HG03025 (cell line): ENCODE results near the gene PRR29.
"Not testable (repeated sequence)": the region's sequence is repeated elsewhere in the genome, so short reads cannot be mapped to it uniquely, and the experiment has no call there.

ENCODE experiments used
- ATAC-seq: cut with Tn5 transposase; IDR thresholded peaks from one replicate; pipeline ENCODE4 v1.9.1; 2021; ENCODE audit warnings: mild to moderate bottlenecking, moderate library complexity; ENCODE audit not compliant: unreplicated experiment, low FRiP score

PRR29 gene

DNA sequence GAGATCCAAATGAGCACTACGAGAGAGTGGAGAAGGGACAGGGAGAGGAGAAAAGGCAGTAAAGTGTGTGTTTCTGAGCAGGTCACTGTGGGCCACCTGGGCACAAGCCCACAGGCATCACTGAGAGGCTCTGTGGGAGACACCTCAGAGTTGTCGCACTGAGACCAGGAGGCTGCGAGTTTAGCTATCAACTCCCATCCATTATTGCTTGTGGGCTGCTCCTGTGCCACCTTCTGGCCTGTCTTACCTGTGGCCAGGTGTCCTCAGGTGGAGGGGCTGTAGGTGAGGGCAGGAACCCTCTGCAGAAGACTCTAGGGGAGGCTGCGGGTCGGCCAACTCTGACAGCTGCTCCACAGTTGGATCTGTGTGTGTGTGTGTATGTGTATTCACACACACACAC is 2.5 kb upstream of the PRR29 start:
- no peak for ATAC-seq

DNA sequence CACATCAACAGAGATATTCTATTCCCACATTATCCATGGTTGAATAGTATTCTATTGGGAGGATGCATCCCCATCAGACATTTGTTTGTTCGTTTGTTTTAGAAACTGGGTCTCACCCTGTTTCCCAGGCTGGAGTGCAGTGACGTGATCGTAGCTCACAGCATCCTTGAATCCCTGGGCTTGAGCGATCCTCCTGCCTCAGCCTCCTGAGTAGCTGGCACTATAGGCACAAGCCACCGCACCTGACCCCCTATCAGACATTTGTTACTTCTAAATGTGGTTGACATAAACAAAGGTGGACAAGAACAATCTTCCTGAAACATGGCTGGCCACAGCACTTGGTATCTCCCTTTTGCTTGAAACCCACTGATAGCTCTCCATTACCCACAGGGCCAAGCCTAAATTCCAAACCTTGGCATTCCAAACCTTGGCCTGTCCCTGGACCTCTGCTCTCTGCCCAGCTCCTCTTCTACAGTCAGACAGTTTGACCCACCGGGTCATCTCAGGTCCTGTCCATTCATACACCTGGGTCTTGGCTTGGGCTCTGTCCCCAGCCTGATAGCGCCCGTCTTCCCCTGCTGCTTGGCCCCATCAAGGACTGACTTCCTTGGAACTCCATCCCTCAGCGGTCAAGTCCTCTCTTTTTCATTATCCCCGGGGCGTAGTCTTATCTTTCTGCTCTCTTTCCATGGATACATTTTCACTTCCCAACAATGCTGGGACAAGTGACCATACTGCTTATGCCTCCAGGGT is 1.5 kb upstream of the PRR29 start:
- ATAC-seq = no peak

DNA sequence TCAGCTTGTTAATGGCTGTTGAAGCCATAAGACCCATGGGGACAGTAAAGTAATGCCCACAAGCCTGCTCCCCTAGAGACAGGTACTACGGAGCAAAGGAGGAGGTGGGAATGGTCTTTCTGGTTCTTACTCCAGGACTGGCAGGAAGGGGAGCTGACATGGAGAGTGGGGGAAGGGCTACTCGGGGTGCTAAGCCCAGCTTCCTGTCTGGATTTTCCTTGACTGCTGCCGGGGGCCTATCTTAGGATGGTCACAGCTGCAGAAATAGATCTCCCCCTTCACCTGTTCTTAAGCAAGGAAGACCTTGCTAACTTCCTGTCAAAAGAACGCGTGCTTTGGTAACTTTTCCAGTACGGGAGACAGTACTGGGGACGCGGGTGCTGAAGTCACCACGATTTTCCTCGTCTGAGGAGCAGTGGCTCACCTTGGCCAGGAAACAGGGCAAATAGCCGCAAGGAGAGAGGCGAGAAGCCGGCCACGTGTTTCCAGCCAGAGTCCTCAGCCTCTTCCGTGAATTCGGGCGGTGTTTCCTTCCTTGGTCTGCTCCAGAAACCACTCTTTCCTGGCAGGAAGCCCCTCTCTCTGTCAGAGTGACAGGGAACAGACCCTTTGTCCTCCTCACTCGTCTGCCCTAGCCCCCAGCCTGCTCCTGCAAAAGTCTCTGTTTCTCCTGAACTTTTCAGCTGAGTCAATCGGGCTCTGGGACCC is 656 bp upstream of the PRR29 start:
- no peak for ATAC-seq

DNA sequence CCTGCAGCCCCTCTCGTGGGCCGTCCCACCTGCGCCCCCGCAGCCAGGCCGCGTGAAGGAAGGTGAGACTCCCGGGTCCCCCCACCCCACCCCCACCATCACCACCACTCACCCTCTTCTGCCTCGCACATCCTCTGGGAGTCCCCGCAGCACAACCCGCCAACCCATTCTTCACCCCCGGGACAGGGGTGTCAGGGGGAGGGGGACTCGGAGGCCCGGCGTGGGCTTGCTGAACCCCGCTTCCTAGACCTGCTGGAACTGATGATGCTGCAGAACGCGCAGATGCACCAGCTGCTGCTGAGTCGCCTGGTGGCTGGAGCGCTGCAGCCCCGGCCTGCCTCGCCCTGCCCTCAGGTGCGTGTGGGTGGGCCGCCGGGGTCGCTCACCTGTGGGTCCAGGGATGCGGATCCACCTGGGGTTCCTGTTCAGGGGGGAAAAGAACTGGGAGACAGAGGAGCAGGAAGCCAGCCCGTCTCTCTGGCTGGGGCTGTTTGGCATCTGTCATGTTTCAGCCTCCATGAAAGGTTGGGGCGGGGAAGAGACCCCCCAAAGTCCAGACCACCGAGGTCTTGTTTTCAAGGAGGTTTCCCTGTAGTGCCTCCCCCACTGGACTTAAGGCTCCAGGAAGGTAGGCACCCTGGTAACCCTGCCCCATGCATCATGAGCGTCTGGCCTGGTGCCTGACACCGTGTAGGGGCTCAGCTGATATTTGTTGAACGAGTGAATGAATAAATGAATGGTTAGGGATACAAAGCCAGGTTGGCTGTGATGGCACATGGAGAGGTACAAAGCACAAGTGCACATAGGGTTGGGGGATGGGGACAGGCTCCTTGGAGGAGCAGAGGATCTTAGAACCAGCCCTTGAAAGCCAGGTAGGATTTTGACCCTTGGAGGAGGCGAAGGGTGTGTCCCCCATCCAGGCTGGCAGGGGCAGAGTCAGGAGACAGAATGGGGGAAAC is 849 bp downstream of the PRR29 start:
- no peak for ATAC-seq

DNA sequence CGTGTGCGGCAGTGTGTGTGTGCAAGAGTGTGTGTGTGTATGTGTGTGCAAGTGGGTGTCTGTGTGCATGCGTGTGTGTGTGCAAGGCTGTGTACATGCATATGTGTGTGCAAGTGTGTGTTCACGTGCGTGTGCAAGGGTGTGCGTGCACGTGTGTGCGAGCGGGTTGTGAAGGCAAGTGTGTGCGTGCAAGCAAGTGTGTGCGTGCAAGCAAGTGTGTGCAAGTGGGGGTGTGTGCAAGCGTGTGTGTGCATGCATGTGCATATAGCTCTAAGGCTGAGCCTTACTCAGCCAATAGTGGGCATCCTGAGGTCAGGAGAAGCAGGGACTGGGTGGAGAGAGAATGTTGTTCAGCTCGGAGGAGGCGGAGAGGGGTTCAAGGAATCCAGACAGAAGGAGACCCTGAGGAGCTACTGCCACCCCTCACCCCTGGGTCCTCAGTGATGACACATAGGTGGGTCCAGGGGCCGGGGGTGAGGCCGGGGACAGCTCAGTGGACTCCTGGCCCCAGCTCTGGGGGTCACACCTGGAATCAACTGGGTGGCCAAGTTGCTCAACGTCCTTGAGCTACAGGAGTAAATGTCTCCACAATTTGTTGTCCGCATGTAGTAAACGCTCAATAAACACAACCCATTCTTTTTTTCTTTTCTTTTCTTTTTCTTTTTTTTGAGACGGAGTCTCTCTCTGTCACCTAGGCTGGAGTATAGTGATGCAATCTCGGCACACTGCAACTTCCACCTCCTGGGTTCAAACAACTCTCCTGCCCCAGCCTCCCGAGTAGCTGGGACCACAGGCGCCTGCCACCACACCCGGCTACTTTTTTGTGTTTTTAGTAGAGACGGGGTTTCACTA is 1.8 kb downstream of the PRR29 start:
- no peak for ATAC-seq

DNA sequence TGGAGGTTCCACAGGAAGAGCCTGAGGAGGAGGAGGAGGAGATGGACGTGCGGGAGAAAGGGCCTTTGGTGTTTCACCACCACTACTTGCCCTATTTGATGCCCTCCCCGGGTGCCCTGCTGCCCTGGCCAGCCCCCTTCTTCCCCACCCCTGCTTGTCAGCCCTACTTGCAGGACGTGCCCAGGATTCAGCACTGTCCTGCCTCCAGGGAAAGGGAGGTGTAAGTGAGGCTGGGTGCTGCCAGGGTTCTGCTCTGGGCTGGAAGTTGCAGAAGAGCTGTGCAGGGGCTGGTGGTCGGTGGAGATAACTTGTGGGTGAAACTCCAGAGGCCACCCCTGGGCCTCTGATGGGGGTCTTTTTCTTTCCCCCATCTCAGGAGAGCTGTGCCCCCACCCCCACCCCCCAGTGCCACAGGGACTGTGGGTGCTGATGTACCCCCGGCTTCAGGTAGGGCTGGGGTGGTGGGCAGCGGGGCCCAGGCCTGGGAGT is 3.0 kb downstream of the PRR29 start:
- ATAC-seq = no peak

DNA sequence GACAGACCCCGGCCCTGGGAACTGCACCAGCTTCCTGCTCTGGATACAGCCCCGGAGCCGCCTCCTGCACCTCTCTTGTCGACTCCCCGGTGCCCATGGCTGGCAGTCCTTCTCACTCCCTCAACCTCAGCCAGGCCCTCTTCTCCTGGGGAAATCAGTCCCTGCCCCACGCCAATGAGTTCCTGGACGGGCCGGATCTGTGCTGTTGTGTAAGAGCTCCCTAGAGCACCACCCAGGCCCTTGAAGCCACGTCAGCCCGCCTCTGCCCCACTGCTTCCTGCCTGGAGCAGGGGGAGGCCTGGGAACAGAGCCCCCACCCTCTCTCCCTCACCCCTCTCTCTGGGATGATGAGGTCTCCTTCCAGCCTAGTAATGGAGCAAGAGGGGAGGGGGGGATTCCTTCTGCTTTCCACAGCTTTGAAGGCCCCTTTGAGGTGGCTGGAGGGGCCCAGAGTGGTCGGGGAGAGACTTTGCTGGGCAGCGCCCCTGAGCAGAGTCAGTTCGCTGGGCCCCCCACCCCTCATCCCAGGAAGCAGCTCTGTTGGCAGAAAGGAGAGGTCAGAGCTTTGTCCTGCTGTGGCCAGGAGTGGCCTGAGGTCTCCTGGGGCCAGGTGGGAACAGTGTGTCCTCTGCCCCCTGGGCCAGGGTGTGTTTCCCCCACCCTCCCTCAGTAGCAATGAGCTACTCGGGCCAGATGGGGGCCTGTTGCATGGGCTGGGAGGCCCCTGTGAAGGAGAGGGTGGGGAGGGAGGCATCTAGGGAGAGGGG is 3.8 kb downstream of the PRR29 start:
- no peak for ATAC-seq

DNA sequence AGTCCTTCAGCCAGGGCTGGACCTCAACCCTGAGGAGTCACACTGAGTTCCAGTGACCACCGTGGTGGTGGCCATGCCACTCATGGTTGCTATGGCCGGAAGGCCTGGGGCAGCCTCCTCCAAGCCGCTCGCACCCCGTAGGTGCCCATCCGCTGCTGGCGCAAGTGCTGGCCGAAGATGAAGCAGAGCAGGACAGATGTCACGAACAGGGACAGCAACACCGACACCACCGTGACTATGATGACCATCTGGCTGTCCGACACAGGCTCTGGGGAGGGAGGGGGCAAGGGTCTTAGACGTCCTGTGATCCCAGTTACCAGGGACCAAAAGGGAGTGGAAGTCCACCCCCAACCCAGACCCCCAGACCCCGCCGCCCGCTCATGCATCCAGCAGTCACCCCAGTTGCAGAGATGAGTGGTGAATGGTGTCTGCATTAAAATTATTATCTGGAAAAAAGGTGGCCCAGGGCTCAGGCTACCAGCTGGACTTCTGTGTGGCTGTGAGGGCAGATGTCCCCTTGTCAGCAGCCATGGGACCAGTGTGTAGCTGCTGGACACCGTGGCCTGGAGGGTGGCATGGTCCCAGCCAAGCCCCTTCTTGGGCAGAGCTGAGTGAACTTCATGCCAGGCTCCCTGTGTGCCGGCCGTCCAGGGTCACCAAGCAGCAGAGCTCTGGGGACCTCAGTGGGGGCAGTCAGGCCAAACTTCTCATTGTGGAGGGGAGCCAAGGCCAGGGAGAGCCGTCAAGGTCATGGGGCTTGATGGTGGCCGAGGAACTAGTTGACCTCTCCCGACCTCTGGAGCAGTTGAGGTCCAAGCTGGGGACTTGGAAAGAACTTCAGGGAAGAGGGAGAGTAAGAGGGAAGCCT is 4.7 kb downstream of the PRR29 start:
- ATAC-seq = no peak

DNA sequence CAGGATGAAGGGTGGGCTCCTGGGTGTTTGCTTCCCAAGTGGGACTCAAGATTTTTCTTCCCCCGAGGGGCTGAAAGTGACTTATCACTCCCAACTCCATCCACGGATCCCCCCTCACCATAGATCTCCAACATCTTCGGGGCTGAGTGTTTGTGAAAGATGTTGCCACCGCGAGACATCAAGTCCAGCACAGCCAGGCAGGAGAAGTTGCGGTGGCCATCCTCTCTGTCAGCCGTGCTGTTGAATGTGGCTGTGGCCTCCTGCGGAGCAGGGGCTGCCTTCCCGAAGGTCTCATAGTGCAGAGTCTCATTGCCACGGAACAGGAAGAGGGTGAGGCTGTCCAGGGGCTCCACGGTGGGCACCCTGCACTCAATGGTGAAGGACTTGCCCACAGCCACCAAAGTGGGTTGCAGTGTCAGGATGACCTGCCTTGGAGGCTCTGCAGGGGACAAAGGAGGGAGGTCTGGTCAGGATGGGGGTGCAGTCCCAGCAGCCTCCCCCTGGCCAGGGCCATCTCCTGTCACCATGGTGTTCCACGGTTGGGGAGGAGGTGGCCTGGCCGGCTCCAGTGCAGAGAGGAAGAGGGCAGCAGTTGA is 5.5 kb downstream of the PRR29 start:
- ATAC-seq = no peak

DNA sequence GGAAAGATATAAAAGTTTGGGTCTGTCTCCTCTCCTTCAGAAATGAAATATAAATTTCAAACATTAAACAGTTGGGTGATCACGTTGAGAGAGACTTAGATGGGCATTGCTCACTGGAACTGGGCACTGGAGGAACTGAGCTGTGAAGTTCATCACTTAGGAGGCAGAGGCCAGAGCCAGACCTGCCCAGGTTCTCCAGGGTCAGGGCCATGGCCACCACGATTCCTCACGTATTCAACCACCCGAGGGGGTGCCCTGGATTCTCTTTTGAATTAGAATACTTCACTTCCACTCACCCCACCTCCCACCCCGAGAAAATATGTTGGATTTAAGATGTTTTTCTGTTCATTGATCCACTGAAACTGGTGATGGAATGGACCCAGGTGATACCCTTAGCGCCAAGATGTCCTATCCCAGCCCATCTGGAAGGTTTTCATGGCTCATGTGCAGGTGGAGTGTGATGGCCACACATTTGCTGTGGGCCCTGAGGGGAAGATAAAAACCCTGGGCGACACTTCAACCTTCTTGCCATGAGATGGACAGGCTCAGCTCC is 6.1 kb downstream of the PRR29 start:
- ATAC-seq = no peak

DNA sequence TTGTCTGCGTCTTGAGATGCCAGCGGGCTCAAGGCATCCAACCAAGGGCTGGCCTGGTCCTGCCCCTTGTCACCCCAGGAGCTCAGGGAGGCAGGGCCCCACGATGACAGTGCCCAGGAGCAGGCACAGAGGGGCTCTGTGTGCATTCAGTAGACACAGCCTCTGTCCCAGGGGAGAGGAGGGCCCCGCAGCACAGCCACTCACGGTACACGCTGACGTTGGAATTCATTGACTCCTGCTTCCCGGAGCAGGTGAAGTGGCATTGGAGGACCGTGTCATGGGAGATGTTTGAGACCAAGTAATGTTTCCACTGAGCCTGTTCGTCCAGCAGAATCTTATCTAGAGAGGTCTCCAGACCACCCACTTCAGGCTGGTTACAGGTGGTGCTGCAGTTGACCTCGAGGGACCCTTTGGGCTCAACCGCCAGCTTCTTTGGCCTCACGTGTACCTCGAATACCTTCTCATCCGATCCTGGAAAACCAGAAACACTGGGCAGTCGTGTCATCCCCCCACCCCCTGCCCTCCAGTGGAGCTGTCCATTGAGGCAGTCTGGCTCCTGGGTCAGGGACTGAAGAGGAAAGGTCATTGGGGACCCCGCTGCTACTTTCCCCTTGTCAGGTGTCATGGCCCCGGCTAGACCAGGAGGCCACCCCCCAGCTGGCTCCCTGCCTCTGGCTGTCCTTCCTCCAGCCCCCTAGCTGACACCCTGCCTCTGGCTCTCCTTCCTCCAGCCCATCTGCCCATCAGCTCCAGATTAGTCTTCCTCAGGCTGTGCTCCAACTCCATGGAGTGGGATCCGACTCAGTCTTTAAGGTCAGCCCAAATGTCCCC is 7.0 kb downstream of the PRR29 start:
- no peak for ATAC-seq

DNA sequence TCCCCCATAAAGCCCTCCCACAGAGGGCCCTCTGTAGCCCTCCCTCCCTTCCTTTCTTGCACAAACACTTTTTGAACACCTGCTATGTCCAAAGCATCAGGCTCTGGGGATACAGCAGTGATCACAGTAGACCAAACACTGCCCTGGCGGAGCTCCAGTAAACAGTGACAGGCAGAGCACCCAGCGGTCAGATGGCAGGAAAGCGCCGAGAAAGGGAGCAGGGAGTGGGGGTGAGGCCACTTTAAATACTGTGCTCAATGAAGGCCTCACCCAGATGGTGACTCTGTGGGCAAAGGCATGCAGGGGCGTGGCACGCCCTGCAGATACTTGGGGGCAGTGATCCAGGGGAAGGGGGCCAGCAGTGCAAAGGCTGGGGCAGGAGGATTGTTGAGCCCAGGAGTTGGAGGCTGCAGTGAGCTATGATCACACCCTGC is 7.6 kb downstream of the PRR29 start:
- ATAC-seq = no peak

DNA sequence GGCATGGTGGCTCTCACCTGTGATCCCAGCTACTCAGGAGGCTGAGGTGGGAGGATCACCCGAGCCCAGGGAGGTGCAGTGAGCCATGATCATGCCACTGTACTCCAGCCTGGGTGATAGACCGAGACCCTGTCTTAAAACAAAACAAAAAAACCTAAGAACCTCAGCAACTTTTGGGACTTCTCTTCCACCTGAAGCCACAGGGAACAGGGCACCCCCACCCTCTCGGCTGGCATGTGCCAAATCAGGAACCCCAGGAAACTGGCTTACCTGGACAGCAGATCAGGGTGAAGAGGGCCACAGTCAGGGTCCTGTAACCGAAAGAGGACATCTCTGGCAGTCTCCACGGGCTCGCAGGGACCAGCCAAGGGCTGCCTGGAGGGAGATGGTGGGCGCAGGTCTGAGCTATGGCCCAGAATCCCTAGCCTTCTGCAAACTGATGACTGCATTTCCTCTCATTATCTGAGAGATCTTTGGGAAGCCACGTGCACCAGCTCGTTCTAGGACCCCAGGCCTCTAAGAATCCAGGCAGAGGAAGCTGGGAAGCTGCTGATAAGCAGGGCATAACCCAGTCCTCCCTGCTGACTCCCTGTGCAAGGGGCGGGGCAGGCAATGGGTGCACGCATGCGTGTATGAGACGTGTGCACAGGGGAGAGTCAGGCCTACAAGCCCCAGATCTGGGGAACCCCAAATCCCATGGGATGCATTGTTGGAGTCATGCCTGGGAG is 8.4 kb downstream of the PRR29 start:
- no peak for ATAC-seq

DNA sequence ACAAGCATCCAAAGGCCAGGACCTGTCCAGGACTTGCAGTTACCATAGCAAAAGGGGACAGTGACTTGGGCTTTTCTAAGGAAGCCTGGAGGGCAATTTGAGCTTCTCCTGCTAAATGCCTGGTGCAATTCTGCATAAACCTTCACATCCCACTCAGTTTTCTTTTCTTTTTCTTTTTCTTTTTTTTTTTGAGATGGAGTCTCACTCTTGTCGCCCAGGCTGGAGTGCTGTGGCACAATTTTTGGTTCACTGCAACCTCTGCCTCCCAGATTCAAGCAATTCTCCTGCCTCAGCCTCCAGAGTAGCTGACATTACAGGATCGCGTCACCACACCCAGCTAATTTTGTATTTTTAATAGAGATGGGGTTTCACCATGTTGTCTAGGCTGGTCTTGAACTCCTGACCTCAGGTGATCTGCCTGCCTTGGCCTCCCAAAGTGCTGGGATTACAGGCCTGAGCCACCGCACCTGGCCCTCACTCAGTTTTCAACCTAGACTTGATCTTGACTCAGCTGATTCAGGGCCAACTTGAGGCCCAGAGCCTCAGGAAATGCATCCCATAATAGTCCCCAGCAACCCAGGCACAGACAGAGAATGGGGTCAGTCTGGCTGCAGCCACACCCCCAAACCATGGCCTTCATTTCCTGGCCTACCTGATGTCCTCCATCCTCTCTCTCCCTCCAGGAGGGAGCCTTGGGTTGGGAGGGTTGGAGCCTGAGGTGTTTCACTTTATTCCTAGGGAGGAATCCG is 9.1 kb downstream of the PRR29 start:
- ATAC-seq = not testable (repeated sequence)

DNA sequence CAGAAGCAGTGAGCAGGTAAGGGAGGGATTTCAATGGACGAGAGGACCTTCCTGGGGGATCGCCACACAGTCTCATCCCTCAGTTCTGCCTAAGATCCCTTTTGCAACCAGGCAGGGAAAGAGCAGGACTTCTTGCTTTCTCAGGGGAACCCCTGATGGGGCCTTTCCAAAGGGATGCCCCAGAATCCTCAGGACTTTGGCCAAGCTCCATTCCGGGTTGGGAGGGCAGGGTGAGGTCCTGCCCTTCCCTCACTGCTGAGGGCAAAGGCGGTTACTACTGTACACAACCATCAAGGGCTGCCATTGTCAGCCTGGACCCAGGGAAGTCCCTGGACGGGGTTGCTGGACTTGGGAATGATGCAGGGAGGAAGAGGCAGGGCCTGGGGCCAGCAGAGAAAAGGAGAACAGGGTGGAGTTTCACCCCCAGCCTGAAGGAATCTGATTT is 9.7 kb downstream of the PRR29 start:
- ATAC-seq = no peak
